Activated naive CD4-positive, alpha-beta T cell treated with anti-CD3 and anti-CD28 coated beads, Interleukin-2, amount 50 U/mL, for 24 hours (primary cell): ENCODE data around the gene CERK.

Experiments
- H3K27ac Mint-ChIP-seq: one replicate; pipeline ENCODE4 v1.8.0; 2021; ENCODE audit warnings: mild to moderate bottlenecking, mixed read lengths
- H3K27me3 Mint-ChIP-seq: one replicate; pipeline ENCODE4 v1.8.0; 2021; ENCODE audit warnings: mixed read lengths
- H3K36me3 Mint-ChIP-seq: one replicate; pipeline ENCODE4 v1.8.0; 2021; ENCODE audit warnings: mixed read lengths
- H3K4me1 Mint-ChIP-seq: one replicate; pipeline ENCODE4 v1.8.0; 2021; ENCODE audit warnings: mixed read lengths
- H3K4me3 Mint-ChIP-seq: one replicate; pipeline ENCODE4 v1.8.0; 2021; ENCODE audit warnings: mild to moderate bottlenecking, mixed read lengths
- H3K9me3 Mint-ChIP-seq: one replicate; pipeline ENCODE4 v1.8.0; 2021; ENCODE audit warnings: mixed read lengths

The CERK gene

GRCh38 chr22:46690146-46690545 is 47.9 kb downstream of the CERK start:
- no peak overlapping the region for H3K27ac Mint-ChIP-seq
- H3K9me3 Mint-ChIP-seq = no peaks in the 10 kb centered on the region
- peaks cover 2% of the 10 kb centered on the region for H3K36me3 Mint-ChIP-seq
- no peak overlapping the region for H3K4me3 Mint-ChIP-seq
- H3K27me3 Mint-ChIP-seq = no peaks in the 10 kb centered on the region
- peaks cover 13% of the 10 kb centered on the region for H3K4me1 Mint-ChIP-seq

GRCh38 chr22:46688949-46689348 is 49.1 kb downstream of the CERK start:
- Mint-ChIP-seq H3K27ac (peak overlapping the region; percentile 30), H3K9me3 (no peaks in the 10 kb centered on the region), H3K36me3 (peaks cover 2% of the 10 kb centered on the region), H3K27me3 (no peaks in the 10 kb centered on the region), H3K4me1 (peaks cover 24% of the 10 kb centered on the region), H3K4me3 (no peak overlapping the region)

GRCh38 chr22:46687460-46687859 is 50.6 kb downstream of the CERK start:
- H3K4me1 Mint-ChIP-seq = peaks cover 24% of the 10 kb centered on the region
- no peaks in the 10 kb centered on the region for H3K9me3 Mint-ChIP-seq

GRCh38 chr22:46687048-46687444 is 51.0 kb downstream of the CERK start:
- no peaks in the 10 kb centered on the region for H3K9me3 Mint-ChIP-seq
- H3K27me3 Mint-ChIP-seq = no peaks in the 10 kb centered on the region
- H3K4me3 Mint-ChIP-seq = no peak overlapping the region
- H3K27ac Mint-ChIP-seq = no peak overlapping the region
- peaks cover 2% of the 10 kb centered on the region for H3K36me3 Mint-ChIP-seq
- peaks cover 24% of the 10 kb centered on the region for H3K4me1 Mint-ChIP-seq

More at GRCh38 chr22:46687460-46687859, 50.6 kb downstream of the CERK start:
- Mint-ChIP-seq H3K27ac (no peak overlapping the region), H3K4me3 (no peak overlapping the region), H3K27me3 (no peaks in the 10 kb centered on the region), H3K36me3 (peaks cover 2% of the 10 kb centered on the region)

- no peaks in the 10 kb centered on the region for H3K27me3 Mint-ChIP-seq
- H3K4me1 Mint-ChIP-seq = peaks cover 24% of the 10 kb centered on the region
- H3K4me3 Mint-ChIP-seq = no peak overlapping the region
- no peaks in the 10 kb centered on the region for H3K9me3 Mint-ChIP-seq
- peaks cover 2% of the 10 kb centered on the region for H3K36me3 Mint-ChIP-seq
- peak overlapping the region; percentile 8 for H3K27ac Mint-ChIP-seq
Observed at GRCh38 chr22:46686221-46687047, 51.6 kb downstream of the CERK start.

GRCh38 chr22:46684706-46685105 is 53.3 kb downstream of the CERK start:
- H3K9me3 Mint-ChIP-seq = no peaks in the 10 kb centered on the region
- no peaks in the 10 kb centered on the region for H3K27me3 Mint-ChIP-seq
- no peak overlapping the region for H3K27ac Mint-ChIP-seq
- H3K4me1 Mint-ChIP-seq = peaks cover 24% of the 10 kb centered on the region
- H3K4me3 Mint-ChIP-seq = no peak overlapping the region
- peaks cover 2% of the 10 kb centered on the region for H3K36me3 Mint-ChIP-seq

- H3K4me3 Mint-ChIP-seq = no peak overlapping the region
- no peak overlapping the region for H3K27ac Mint-ChIP-seq
- H3K36me3 Mint-ChIP-seq = no peaks in the 10 kb centered on the region
- H3K9me3 Mint-ChIP-seq = no peaks in the 10 kb centered on the region
- H3K27me3 Mint-ChIP-seq = no peaks in the 10 kb centered on the region
- peaks cover 29% of the 10 kb centered on the region for H3K4me1 Mint-ChIP-seq
Observed at GRCh38 chr22:46682011-46682731, 55.9 kb downstream of the CERK start.

- no peak overlapping the region for H3K27ac Mint-ChIP-seq
- H3K36me3 Mint-ChIP-seq = no peaks in the 10 kb centered on the region
- H3K4me1 Mint-ChIP-seq = peaks cover 28% of the 10 kb centered on the region
- no peaks in the 10 kb centered on the region for H3K27me3 Mint-ChIP-seq
- no peak overlapping the region for H3K4me3 Mint-ChIP-seq
- H3K9me3 Mint-ChIP-seq = no peaks in the 10 kb centered on the region
Observed at GRCh38 chr22:46681010-46681409, 57.0 kb downstream of the CERK start.

- H3K4me1 Mint-ChIP-seq = peaks cover 24% of the 10 kb centered on the region
- H3K9me3 Mint-ChIP-seq = no peaks in the 10 kb centered on the region
- H3K27me3 Mint-ChIP-seq = no peaks in the 10 kb centered on the region
- H3K4me3 Mint-ChIP-seq = no peak overlapping the region
- no peak overlapping the region for H3K27ac Mint-ChIP-seq
- no peaks in the 10 kb centered on the region for H3K36me3 Mint-ChIP-seq
Observed at GRCh38 chr22:46679706-46680269, 58.3 kb downstream of the CERK start.

GRCh38 chr22:46678785-46679700 is 59.0 kb downstream of the CERK start:
- Mint-ChIP-seq H3K9me3 (no peaks in the 10 kb centered on the region), H3K4me3 (no peak overlapping the region), H3K4me1 (peaks cover 25% of the 10 kb centered on the region), H3K27ac (peak overlapping the region; percentile 68), H3K36me3 (no peaks in the 10 kb centered on the region), H3K27me3 (no peaks in the 10 kb centered on the region)

- Mint-ChIP-seq H3K9me3 (no peaks in the 10 kb centered on the region), H3K4me1 (peaks cover 30% of the 10 kb centered on the region), H3K27me3 (no peaks in the 10 kb centered on the region), H3K4me3 (peak overlapping the region; percentile 42), H3K36me3 (no peaks in the 10 kb centered on the region), H3K27ac (peak overlapping the region; percentile 55)
Observed at GRCh38 chr22:46678003-46678657, 59.9 kb downstream of the CERK start.

- H3K4me1 Mint-ChIP-seq = peaks cover 35% of the 10 kb centered on the region
- no peaks in the 10 kb centered on the region for H3K9me3 Mint-ChIP-seq
- H3K36me3 Mint-ChIP-seq = no peaks in the 10 kb centered on the region
- no peaks in the 10 kb centered on the region for H3K27me3 Mint-ChIP-seq
- peak overlapping the region; percentile 42 for H3K4me3 Mint-ChIP-seq
- peak overlapping the region; percentile 76 for H3K27ac Mint-ChIP-seq
Observed at GRCh38 chr22:46677323-46678002, 60.6 kb downstream of the CERK start.

GRCh38 chr22:46676881-46677280 is 61.2 kb downstream of the CERK start:
- Mint-ChIP-seq H3K4me3 (peak overlapping the region; percentile 30), H3K4me1 (peaks cover 35% of the 10 kb centered on the region), H3K9me3 (no peaks in the 10 kb centered on the region), H3K27ac (no peak overlapping the region), H3K36me3 (no peaks in the 10 kb centered on the region), H3K27me3 (no peaks in the 10 kb centered on the region)

- Mint-ChIP-seq H3K27ac (peak overlapping the region; percentile 17), H3K4me1 (peaks cover 35% of the 10 kb centered on the region), H3K36me3 (no peaks in the 10 kb centered on the region), H3K9me3 (no peaks in the 10 kb centered on the region), H3K4me3 (peak overlapping the region; percentile 30), H3K27me3 (no peaks in the 10 kb centered on the region)
Observed at GRCh38 chr22:46676479-46676878, 61.6 kb downstream of the CERK start.
